ENCODE results near the gene NSUN4. TPM values are rescaled to one million over a fixed set of nuclear protein-coding genes. Genes with fewer than 3 reads are reported as not detected.
"Not testable (repeated sequence)": the region's sequence is repeated elsewhere in the genome, so short reads cannot be mapped to it uniquely, and the experiment has no call there.

NSUN4 gene
- total and polyA plus RNA-seq, 2 of the 13 experiments (the other 11 are each of a cell fraction or from before 2014, with no cell fraction given), result 21.5 to 23.5 TPM

DNA sequence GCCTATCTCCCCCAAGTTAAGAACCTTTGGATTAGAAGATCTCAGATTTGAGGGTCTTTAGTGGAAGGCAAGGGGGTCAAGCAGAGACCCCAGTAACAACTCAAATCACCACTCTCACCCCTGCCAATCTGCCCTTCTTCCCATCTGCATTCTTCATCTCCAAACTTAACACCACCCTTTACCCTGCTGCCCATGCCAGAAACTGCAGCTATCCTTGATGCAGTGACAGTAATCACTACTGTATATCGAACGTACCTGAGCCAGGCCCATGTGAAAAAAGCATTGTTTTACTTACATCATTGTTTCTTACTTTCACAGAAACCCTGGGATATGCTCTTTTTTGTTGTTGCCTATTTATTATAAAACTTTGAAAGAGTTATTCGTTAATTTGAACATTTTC lies 26.5 kb downstream of the NSUN4 start:
- intact Hi-C loops (cut with micrococcal nuclease; ENCODE audit: unreplicated experiment) (no loop called here), in situ Hi-C loops (cut with HindIII; ENCODE audit: extremely low pct_ligation_motif_present, low pct_unique_long_range_greater_than_20kb) (no loop called here)
- Histone ChIP-seq H4K20me1 (ENCODE audit: insufficient read depth, low read length) (no peaks in the 10 kb centered on the region), H3K27ac (ENCODE audit: extremely low read length, insufficient read depth, low read length) (no peak overlapping the region), H3K9me3 (ENCODE audit: low read length) (no peaks in the 10 kb centered on the region), H2AFZ (ENCODE audit: low read length) (no peak overlapping the region), H3K9ac (ENCODE audit: insufficient read depth, low read depth, low read length) (no peak overlapping the region), H3K4me3 (replicated peaks in 1 of 3; ENCODE audit: insufficient read depth in 1 of 3, low read depth in 2 of 3, low read length in 3 of 3) (no peak overlapping the region), H3K36me3 (replicated peaks in 1 of 2; ENCODE audit: control insufficient read depth in 1 of 2, insufficient read depth in 2 of 2, low read length in 2 of 2) (peaks cover 5 to 16% of the 10 kb centered on the region in 2 experiments), H3K4me2 (ENCODE audit: low read depth, low read length) (no peak overlapping the region), H3K79me2 (ENCODE audit: insufficient read depth, low read length) (no peaks in the 10 kb centered on the region), H3K4me1 (ENCODE audit: insufficient read depth, low read length) (peaks cover 19% of the 10 kb centered on the region), H3K27me3 (ENCODE audit: control insufficient read depth in 1 of 2, insufficient read depth in 2 of 2, low read length in 2 of 2) (no peaks in the 10 kb centered on the region)
- BruUV-seq (replicated peaks), result no TSS peak
- TF ChIP-seq KLF6 (CRISPR knock-in tag; IDR thresholded peaks at IDR 0.05) (no peak), ZNF460 (CRISPR knock-in tag; IDR thresholded peaks at IDR 0.05; ENCODE audit: borderline replicate concordance) (no peak), ZNF800 (CRISPR knock-in tag; IDR thresholded peaks at IDR 0.05) (no peak)
- ATAC-seq (no peak), FAIRE-seq (no peak), DNase-seq (ENCODE audit: low spot score) (no peak)
- WGBS (ENCODE audit: low lambda C conversion rate), result over 99% methylated on average over 3 of the region's 3 CpGs
- ChIA-PET POLR2A (no interaction called here), CTCF (ENCODE audit: low intra/inter-chr PET ratio, low total read pairs) (no interaction called here)

- FAIRE-seq; H3K9me3 ChIP-seq (ENCODE audit: low read length); POLR2A ChIA-PET; H2AFZ ChIP-seq (ENCODE audit: low read length); ATAC-seq; in situ Hi-C loops (cut with HindIII; ENCODE audit: extremely low pct_ligation_motif_present, low pct_unique_long_range_greater_than_20kb); H3K27ac ChIP-seq (ENCODE audit: extremely low read length, insufficient read depth, low read length); intact Hi-C loops (cut with micrococcal nuclease; ENCODE audit: unreplicated experiment); BruUV-seq (replicated peaks); H3K4me3 ChIP-seq (replicated peaks in 1 of 3; ENCODE audit: insufficient read depth in 1 of 3, low read depth in 2 of 3, low read length in 3 of 3); H3K9ac ChIP-seq (ENCODE audit: insufficient read depth, low read depth, low read length); H3K4me2 ChIP-seq (ENCODE audit: low read depth, low read length); H4K20me1 ChIP-seq (ENCODE audit: insufficient read depth, low read length); H3K27me3 ChIP-seq (ENCODE audit: control insufficient read depth in 1 of 2, insufficient read depth in 2 of 2, low read length in 2 of 2); DNase-seq (ENCODE audit: low spot score); H3K79me2 ChIP-seq (ENCODE audit: insufficient read depth, low read length): not testable (repeated sequence)
- peaks cover 19% of the 10 kb centered on the region for H3K4me1 ChIP-seq (ENCODE audit: insufficient read depth, low read length)
- 98% methylated on average over 8 of the region's 8 CpGs for WGBS (ENCODE audit: low lambda C conversion rate)
- H3K36me3 ChIP-seq (replicated peaks in 1 of 2; ENCODE audit: control insufficient read depth in 1 of 2, insufficient read depth in 2 of 2, low read length in 2 of 2), result peaks cover 1 to 11% of the 10 kb centered on the region in 2 experiments; a peak in 4 of 5 replicates
- CTCF ChIA-PET (ENCODE audit: low intra/inter-chr PET ratio, low total read pairs), result interaction anchor here (0.6 kb wide), 1 partner anchor 11 kb away, joined by 3 read pairs; no protein-coding TSS in a partner anchor
Measured at GRCh38 chr1:46367701-46368100, 27.1 kb downstream of the NSUN4 start.

Data from HepG2 (cell line).